SU-DHL-6 (cell line): ENCODE data around the gene KANSL3.

ENCODE experiments used
- EZH2phosphoT487 ChIP-seq: fragments of 200-600 bp; sonication (generic), shearing (Covaris generic); conservative IDR thresholded peaks from 2 replicates; pipeline ENCODE4 v1.6.1; 2018; ENCODE audit warnings: mild to moderate bottlenecking, antibody characterized with exemption, low read length, moderate library complexity, mixed read lengths
- TF ChIP-seq, protein P1 (sequence below): fragments of 200-600 bp; sonication (generic); IDR thresholded peaks from one replicate; pipeline ENCODE4 v1.5.1; 2017; ENCODE audit warnings: antibody characterized with exemption, mild to moderate bottlenecking, low read length, moderate library complexity; ENCODE audit not compliant: insufficient read depth, poor library complexity, severe bottlenecking

DNA sequence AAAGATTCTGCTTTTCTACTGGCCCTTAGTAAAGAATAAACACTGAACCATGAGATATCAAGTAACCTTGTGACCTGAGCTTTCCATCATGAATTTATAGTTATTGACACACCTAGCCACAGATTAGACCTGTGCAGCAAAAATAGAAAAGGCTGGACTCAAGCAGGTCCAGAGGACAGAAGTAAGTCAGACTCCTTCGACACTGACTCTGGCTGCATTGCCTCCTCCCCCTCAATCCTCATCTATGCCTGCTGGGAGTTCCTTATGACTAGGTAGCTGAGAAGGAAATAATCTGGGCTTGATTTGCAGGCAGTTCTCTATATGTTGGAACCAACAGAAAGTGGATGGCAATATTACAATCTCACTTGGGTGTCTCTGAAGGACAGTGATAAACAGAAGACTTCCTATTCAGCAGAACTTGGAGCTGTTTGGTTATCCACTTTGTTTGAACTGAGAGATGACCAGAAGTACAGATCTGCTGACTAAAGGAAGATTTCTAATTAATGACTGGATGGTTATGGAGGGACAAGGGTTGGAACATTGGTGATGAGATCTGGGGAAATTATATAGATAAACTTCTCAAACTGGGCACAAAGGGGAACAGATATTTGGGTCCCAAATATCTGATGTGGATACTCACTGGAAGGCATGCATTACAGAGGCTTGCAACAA, 62.2 kb downstream of the KANSL3 start:
- TF ChIP-seq, protein P1, sequence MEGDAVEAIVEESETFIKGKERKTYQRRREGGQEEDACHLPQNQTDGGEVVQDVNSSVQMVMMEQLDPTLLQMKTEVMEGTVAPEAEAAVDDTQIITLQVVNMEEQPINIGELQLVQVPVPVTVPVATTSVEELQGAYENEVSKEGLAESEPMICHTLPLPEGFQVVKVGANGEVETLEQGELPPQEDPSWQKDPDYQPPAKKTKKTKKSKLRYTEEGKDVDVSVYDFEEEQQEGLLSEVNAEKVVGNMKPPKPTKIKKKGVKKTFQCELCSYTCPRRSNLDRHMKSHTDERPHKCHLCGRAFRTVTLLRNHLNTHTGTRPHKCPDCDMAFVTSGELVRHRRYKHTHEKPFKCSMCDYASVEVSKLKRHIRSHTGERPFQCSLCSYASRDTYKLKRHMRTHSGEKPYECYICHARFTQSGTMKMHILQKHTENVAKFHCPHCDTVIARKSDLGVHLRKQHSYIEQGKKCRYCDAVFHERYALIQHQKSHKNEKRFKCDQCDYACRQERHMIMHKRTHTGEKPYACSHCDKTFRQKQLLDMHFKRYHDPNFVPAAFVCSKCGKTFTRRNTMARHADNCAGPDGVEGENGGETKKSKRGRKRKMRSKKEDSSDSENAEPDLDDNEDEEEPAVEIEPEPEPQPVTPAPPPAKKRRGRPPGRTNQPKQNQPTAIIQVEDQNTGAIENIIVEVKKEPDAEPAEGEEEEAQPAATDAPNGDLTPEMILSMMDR: no peak
- no peak for TF ChIP-seq EZH2phosphoT487
